HG02938 (cell line): Measurements from ENCODE around the gene HSPA12B.

Experiments used
- ATAC-seq: cut with Tn5 transposase; IDR thresholded peaks from one replicate; pipeline ENCODE4 v1.9.1; 2021; ENCODE audit warnings: mild to moderate bottlenecking, moderate library complexity; ENCODE audit not compliant: unreplicated experiment

The HSPA12B gene

DNA sequence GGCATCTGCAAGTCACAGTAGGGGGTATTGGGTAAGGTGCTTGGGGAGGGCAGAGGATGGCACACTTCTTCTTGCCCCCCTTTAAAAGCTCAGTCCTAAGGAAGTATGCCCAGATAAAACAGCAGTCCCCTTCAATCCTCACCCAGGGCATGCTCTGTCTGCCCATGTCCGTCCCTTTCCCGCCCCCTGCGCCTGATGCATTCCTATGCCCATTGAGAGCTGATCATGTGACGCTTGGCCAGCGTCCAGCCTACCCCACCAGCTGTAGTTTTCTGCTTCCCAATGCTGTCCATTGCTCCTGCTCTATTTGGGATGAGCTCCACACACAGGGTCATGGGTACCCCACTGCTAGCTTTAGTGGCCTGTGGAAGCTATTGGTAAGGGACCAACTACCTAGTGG lies 28.4 kb upstream of the HSPA12B start:
- ATAC-seq, result no peak

DNA sequence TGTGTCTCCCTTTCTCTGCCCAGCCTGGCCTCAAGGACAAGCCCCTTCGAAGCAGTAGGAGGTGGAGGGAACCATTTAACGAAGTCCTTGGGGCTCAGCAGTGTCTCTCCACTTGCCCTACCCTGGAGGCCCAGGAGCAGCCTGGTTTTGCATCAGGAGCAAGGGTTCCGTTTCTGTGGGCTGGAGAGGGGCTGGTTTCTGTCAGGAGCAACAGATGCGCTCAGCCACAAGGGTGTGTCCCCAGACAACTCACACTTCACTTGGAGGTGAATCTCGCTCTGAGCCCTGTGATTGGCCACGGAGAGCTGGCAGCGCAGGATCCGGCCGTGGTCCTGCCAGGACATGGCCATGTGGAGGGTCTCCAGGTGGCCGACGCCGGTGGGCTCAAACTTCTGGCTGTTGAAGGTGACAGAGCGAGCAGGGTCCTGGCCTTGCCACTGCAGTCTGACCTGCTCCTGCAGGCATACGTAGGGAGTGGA lies 27.0 kb upstream of the HSPA12B start:
- ATAC-seq, result no peak

DNA sequence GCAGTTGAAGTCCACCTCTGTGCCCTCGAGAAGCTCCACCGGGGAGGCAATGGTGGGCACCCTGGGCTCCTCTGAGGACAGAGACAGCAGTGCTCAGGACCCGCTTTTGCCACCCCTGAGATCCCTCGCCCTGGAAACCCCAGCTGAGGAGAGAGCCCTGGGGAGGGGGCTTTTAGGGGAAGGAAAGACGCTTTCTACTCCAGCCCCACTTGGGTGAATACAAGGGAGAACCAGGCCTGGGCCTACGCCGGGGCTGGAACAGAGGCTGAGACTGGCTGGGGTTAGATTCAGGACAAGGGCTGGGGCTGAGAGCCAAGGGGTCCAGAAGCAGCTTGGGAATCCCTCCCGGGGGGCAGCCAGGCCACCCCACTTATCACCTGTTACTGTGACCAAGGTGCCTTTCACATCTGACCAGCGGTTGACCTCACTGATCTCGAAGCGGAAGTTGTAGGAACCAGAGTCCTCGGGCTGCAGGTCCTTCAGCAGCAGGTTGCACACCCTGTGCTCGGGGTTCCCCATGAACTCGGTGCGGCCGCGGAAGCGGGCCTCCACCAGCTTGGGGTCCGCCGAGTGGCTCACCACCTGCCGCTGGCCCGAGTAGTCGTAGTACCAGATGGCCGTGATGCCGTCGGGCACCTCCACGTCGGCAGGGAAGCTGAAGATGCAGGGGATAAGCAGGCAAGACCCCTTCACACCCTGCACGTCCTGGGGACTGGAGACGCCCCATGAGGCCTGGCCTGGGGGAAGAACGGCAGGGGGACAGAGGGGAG lies 26.3 kb upstream of the HSPA12B start:
- ATAC-seq, result no peak

DNA sequence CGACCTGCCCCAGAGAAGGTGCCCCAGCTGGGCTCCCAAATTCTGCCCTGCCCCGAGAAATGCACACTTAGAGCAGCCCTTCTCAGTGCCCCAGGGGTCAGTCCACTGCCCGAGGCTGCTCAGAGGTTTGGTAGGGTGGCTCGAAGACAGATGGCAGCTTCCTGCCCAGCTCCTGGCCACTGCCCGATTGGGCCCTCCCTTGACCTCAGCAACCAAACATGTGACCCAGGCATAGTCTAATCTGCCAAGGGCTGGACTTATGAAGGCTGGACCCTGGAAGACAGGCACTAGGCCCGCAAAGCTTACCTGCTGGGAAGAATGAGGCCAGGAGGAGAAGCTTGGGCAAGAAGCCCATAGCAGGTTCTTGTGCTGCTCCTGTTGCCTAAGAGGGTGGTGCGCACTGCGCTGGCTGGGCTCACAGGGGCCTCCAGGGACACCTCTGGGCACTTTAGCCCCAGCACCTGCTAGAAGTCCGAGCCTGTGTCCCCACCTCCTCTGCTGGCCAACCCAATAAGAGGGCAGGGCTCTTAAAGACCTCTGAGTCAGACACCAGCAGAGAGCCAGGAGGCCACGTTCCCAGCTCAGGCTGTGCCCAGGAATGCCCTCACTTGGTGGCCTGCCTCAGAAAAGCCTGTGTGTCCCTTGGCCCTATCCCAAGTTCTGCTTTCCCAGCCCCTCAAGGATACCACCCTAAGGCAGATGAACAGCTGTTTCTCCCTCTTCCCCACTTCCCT lies 25.5 kb upstream of the HSPA12B start:
- ATAC-seq, result no peak

DNA sequence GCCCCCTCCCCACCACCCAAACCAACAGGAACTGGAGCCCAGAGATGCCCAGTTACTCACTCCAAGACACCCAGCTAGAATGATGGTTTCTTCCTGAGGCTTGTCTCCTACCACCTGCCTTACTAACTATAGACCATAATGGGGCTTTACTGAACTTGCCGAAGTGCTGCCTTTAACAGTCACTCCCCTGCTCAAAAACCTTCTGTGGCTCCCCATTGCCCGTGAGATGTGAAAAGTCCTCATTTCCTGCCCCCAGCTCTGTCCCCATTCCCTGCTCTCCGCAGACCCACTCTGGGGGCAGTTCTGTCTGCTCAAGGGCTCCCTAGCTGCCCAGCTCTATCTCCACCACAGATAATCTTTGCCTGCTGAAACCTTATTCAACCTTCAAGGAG lies 25.0 kb upstream of the HSPA12B start:
- ATAC-seq, result no peak

DNA sequence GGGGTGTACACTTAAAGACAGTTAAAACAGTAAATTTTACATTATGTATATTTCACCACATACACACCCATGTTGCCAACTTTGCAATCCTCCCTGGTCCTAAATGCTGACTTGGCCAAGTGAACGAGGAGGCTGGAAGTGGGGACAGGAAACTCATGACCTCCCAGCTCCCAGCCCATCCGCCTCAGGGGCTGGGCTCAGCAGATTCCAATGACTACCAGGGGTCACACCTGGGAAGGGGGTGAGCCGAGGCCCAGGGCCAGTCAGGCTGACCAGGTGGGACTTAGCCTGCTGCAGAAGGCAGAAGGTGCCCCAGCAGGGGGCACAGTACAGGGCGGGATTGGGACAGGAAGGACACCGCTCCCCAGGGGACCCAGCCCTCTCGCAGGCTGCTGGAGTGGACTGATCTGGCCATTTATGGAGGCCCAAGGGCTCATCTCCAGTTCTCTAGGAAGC lies 22.4 kb upstream of the HSPA12B start:
- ATAC-seq, result no peak

DNA sequence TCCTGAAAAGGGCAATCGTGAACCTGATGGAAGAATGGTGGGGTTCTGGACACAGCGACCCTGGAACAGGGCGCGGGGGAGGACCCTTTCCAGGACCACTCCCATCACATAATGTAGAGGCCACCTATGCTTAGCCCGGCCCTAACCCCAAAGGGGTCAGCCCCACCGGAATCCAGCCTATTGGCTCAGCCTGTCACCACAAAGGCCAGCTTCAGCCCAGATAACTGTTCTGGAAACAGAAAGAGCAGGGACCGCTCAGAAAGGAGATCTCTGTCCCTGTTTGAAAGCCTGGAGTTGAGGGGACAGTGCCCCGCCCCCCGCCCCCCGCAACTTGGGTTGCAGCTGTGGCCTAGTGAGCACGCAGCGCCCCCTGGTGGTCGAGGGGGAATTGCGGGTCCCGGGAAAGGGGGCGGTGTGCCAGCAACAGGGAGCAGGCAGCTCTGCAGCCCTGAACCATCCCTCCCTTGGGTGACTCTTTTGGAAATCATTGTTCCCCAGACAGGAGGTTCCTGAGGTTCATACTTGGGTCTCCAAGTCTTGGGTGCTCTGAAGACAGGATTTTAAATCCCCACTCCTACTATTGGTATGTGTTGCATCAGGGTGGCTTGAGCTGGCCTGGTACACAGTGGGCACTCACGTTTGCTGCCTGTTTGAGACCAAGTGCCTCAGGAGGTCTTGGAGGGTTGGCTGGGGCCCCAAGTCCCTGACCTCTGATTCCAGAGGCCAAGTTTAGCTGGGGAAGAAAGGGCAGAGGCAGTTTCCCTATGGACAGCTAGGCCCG lies 21.6 kb upstream of the HSPA12B start:
- ATAC-seq, result no peak

DNA sequence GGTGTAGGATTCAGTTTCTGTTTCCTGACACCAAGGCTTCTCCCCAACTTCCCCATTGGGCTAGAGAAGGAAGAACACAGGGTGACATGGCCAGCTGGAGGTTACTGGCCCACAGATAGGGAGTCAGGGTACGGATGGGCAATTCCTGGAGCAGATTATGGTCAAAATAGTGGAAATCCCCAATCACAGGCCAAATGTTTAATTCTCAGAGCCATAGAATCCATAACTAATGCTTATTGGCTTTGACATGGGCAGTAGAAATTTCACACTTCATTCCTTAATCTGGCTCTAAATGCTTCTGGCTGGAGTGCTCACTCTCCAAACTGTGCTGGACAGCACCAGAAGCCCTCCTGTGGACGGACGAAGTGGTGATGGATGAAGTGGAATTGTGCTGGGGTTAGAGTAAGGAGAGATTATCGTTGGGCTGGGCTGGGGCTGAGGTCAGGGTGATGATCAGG lies 21.0 kb upstream of the HSPA12B start:
- ATAC-seq, result no peak

DNA sequence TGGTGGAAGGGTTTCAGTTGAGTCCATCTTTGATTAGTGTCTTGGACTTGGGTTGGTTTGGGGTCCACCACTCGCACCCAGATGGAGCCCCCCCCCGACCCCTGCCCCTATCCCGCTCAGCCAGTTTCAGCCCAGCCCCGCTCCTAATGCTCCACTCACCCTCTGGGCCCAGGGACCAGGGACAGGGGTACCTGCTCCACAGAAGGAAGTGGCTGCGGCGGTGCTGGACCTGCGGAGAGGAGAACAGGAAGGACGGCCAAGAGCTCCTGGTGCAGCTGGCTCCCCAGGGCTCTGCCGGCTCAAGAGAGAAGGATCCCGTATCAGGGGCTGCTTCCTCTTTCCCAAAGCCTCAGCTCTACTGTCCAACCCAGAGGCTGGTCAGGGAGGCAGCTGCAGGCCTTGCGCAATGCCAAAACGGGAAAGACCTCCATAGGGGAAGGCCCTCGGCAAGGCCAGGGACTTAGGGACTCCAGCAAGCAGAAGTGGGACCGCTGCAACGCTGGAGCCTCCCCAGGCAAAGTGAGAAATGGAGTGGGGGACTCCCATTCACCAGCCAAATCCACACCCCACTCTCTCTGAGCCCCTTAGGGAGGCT lies 20.1 kb upstream of the HSPA12B start, which contains the start of gene SIGLEC1:
SIGLEC1 (minus strand) TSS at position 322 of the 595 bp plus-strand sequence. CDS start 5,472 bp downstream, outside the sequence.
- no peak for ATAC-seq

DNA sequence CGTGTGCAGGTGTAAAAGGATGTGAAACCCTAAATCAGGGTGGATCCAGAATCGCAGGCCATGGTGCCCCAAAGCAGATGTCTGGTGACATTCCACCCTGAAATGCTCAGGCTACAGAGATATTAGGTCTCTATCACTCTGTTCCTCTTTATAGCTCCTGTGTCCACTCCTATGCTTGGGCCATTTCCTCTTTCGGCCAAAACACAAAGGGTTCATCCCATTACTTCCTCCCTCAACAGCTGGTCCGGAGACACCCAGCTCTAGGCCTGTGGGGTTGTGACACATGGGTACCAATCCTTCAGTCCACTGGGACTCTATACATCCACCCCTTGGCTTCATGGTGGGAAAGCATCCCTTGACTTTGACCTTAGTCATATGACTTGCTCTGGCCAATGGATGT lies 18.4 kb upstream of the HSPA12B start:
- ATAC-seq, result no peak

DNA sequence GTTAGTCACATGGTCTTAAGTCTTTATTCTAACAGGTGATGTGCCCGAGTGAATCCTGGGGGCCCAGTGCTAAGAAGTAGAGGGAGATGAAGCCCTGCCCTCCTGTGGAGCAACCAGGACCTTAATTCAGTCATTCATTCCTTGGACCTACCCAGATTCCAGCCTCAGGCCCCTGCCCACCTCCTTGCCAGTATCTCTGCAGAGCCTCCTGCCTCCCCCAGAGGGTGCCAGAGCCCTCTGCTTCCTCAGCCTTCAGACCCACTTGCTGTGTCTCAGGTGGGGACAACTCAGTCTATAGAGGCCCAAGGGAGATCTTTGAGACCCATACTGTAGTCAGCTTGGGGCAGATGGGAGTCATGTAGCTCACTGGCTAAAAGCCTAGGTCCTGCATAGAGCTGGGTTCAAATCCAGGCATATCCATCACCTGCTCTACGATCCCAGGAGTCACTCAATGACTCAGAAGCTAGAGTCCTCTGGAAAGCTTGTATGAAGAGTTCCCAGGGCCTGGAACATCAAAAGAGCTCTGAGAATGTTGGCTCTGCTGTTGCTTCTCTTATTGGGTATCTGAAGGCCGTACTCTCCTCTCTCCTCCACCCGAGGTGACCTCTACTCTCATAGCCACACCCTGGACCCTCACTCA lies 16.2 kb upstream of the HSPA12B start:
- ATAC-seq, result no peak

DNA sequence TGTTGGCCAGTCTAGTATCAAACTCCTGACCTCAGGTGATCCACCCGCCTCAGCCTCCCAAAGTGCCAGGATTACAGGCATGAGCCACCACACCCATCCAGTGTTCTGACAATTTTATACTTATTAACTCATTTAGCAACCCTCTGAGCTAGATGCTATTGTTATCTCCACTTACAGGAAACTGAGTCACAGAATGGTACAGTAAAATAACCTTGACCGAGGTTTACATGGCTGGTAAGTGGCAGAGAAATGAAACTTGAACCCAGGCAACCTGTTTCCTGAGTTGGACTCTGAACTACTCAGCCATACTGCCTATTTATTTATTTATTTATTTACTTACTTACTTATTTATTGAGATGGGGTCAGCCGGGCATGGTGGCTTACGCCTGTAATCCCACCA lies 13.4 kb upstream of the HSPA12B start:
- ATAC-seq, result no peak

DNA sequence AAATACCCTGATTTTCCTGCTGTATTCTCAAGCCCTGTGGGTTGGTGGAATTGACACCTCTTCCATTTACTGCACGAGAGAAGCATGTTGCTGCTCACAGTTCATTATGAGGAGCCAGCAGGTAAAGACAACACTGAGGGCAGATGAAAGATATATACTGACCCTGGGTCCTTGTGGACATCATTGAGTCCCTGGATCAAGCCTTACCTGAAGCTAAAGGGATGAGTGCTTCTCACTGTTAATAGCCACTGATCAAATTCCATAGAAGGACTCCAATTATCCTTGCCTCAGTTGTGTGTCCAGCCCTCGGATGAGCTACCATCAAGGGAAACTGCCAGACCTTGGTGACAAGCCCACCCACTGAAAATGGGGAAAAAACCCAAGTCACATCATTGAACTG lies 12.4 kb upstream of the HSPA12B start:
- no peak for ATAC-seq

DNA sequence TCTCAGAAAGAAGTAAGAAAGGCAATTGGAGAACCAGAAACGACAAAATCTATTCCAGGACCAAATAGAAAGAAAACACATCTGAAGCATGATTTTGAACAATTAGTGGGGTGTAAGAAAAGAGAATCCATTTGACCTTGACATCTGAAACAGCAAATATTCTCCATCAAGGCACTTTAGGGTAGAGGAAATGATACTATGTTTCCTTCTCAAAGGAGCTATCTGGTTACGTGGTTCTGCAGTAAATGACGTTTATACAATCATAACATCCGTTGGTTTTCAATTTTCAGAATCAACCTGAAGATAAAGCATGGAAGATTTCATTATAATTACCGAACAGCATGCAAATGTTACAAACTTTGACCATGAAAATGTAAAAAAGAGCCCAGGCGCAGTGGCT lies 11.9 kb upstream of the HSPA12B start:
- ATAC-seq, result no peak

DNA sequence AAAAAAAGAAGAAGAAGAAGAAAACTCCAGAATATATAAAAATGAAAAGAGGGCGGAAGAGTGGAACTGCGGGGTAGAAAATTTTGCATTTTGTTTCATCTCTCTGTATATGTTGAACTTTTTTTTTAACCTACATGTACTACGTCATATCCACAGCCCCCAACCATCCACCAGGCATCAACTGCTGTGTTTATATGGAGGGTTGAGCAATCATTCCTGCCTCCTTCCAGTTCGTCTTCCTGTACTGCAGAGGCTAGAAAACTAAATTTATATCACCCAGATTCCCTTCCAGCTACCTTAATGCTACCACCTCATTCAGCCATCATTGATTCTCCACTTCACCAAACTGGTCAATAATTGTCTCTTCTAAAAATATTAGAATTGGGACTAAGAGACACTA lies 10.6 kb upstream of the HSPA12B start:
- no peak for ATAC-seq

DNA sequence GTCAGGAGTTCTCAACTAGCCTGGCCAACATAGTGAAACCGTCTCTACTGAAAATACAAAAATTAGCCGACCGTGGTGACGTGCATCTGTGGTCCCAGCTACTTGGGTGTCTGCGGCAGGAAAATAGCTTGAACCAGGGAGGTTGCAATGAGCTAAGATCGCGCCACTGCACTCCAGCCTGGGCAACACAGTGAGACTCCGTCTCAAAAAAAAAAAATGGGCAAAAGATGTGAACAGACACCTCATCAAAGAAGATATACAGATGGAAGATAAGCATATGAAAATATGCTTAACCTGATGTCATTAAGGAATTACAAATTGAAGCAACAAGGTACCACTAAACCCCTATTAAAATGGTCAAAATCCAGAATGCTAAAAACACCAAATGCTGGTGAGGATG lies 9.2 kb upstream of the HSPA12B start:
- ATAC-seq, result no peak

DNA sequence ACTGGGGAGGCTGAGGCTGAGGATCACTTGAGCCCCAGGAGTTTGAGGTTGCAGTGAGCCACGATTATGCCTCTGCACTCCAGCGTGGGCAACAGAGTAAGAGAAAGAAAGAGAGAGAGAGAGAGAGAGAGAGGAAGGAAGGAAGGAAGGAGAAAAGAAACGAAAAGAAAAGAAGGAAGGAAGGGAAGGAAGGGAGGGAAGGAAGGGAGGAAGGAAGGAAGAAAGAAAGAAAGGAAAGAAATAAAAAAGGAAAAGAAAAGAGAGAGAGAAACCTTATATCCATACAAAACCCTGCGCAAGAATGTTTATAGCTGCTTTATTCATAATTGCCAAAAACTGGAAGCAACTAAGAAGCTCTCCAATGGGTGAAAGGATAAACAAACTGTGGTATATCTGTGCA lies 8.1 kb upstream of the HSPA12B start:
- no peak for ATAC-seq

DNA sequence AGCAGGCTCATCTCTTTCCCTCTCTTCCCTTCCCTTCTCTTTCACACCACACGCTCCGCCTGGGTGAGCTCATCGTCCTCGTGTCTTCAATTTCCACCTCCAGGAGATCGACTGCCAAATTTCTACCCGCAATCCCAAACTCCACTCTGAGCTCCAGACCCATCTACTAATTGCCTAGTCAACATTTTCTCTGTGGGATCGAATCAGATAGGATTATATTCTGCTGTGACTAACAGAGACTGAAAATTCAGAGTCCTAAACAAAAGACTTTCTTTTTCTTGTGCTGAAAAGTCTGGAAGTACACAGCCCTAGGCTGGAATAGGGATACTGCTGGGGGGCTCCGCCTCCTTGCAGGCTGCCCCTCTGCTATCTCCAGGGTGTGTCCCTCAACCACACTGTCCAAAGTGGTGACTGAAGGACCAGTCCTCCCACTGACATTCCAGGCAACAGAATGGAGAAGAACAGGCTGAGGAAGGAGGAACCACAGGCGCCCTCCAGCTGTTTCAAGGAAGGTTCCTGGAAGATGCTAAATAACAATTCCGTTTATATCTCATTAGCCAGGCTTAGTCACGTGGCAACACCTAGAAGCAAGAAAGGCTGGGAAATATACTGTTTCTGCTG lies 5.0 kb upstream of the HSPA12B start:
- no peak for ATAC-seq

DNA sequence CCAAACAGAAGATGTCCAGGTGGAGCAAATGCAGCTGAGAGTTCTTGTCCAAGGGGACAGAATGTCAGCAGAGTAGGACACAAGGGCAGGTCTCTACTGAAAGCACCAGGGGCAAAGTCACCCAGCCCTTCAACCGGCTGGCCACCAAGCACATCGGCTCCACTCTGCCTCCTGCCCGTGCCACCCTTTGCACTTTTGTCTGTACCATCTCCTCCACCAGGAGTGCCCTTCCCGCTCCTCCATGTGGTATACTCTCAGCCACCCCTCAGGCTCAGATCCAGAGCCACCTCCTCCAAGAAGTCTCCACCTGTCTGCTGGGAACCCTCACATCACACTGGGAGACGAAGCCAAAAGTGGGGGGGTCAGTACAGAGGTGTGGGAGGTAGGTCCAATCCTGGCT lies 4.1 kb upstream of the HSPA12B start:
- ATAC-seq, result no peak

DNA sequence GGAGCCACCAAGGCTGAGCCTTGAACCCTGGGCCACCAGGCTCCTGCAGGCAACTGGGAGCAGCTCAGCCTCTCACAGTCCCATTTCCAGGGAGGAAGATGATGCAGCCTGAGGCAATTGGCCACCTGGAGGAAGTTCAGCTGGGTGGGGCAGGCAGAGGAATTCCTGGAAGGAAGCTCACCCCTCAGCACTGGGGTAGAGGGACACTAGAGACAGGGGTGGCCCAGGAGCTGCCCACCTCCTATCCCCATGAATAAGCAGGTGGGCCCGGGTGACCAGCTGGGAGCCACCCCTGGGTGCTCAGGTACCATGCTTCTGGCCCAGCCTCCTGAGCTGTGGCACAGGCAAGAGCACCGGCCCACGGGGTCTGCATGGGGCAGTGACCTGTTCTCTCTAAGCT lies 3.6 kb upstream of the HSPA12B start:
- no peak for ATAC-seq
